GM19324 (cell line): ENCODE data around the gene CORO7.

Experiments used
- ATAC-seq: cut with Tn5 transposase; IDR thresholded peaks from one replicate; pipeline ENCODE4 v1.9.1; 2021; ENCODE audit warnings: mild to moderate bottlenecking, moderate library complexity; ENCODE audit not compliant: unreplicated experiment, low FRiP score

The CORO7 gene

GRCh38 chr16:4324492-4325252 is 91.7 kb downstream of the CORO7 start:
- no peak for ATAC-seq

- no peak for ATAC-seq
Measured at GRCh38 chr16:4323845-4324488, 92.4 kb downstream of the CORO7 start.

- ATAC-seq = no peak
Measured at GRCh38 chr16:4323071-4323844, 93.1 kb downstream of the CORO7 start.

- no peak for ATAC-seq
Measured at GRCh38 chr16:4322121-4323052, 94.0 kb downstream of the CORO7 start.

GRCh38 chr16:4321286-4322120 is 94.9 kb downstream of the CORO7 start:
- no peak for ATAC-seq

GRCh38 chr16:4320571-4321137 is 95.7 kb downstream of the CORO7 start:
- no peak for ATAC-seq

GRCh38 chr16:4319454-4320421 is 96.7 kb downstream of the CORO7 start:
- ATAC-seq = no peak

GRCh38 chr16:4318967-4319366 is 97.4 kb downstream of the CORO7 start:
- ATAC-seq = no peak

- ATAC-seq = no peak
Measured at GRCh38 chr16:4318451-4318910, 97.9 kb downstream of the CORO7 start.

- ATAC-seq = no peak
Measured at GRCh38 chr16:4317532-4318450, 98.6 kb downstream of the CORO7 start.

GRCh38 chr16:4316864-4317531 is 99.4 kb downstream of the CORO7 start:
- no peak for ATAC-seq

GRCh38 chr16:4316108-4316863 is 100.1 kb downstream of the CORO7 start:
- ATAC-seq = no peak

- no peak for ATAC-seq
Measured at GRCh38 chr16:4315186-4316107, 100.9 kb downstream of the CORO7 start, which contains the start of gene GLIS2. Gene GLIS2, plus strand, starts transcription at chr16:4316067. Its CDS starts 16,214 bp downstream, at chr16:4332281.

- no peak for ATAC-seq
Measured at GRCh38 chr16:4314532-4315185, 101.7 kb downstream of the CORO7 start.
